C4-2B (cell line): ENCODE measurements around the gene LYZL1.

Experiments used
- CTCF ChIP-seq: fragments of 450-650 bp; conservative IDR thresholded peaks from 2 replicates; pipeline ENCODE4 v1.5.1; 2017; ENCODE audit warnings: mild to moderate bottlenecking
- ZFX ChIP-seq: fragments of 450-650 bp; IDR thresholded peaks from 2 replicates; pipeline ENCODE4 v1.6.1; 2017

DNA sequence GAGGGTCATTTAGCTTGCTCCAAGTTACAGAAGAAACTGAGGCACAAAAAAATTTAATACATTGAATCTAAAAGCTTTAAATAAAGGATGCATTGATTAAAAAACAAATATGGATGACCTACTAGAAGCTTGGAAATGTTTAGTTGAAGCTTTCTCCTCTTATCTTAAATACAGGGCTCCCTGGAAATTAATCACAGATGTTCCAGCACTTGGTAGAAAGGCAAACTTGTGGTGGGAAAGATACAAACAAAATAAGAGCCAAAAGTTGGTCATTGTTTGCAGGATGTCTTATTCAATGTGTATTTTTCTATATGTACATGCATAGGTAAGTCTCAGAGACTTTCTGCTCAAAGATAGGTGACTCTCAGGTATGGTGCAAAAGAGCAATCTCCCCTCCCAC lies 40.7 kb upstream of the LYZL1 start:
- TF ChIP-seq CTCF (no peak), ZFX (no peak)
